ENCODE measurements around the gene HIP1R.
A peak's percentile ranks its signal among the peaks of the same experiment; 100 is the strongest.
"Not testable (repeated sequence)": the region's sequence is repeated elsewhere in the genome, so short reads cannot be mapped to it uniquely, and the experiment has no call there.

HIP1R gene

DNA sequence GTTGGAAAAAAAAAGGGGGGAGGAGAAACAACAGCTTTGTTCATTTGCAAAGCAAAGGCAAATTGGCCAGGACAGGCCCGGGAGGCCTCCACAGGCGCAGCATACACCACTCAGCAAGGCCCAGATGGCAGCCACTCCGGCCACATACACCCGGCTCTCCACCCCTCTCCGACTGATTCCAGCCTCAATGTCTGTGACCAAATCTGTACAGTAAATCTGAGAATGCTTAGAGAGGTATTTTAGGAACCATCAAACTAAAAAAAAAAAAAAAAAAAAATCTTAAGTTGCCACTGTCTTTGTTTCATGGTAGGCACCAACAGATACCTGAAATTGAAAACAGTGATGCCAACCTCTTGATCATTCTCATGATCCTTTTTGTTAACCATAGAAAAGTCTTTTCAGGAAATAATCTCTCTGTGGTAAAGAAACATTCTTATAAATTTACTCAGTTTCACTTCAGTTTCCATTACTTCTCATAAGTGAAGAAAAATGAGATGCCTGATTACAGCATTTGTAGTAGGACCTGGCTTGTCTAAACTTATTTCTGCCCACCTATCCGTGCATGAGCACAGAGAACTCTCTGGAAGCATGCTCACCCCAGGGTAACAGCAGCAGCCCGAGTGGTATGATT, 40.4 kb downstream of the HIP1R start:
- no peak overlapping the region for H3K27ac ChIP-seq
- TF ChIP-seq, protein P1, sequence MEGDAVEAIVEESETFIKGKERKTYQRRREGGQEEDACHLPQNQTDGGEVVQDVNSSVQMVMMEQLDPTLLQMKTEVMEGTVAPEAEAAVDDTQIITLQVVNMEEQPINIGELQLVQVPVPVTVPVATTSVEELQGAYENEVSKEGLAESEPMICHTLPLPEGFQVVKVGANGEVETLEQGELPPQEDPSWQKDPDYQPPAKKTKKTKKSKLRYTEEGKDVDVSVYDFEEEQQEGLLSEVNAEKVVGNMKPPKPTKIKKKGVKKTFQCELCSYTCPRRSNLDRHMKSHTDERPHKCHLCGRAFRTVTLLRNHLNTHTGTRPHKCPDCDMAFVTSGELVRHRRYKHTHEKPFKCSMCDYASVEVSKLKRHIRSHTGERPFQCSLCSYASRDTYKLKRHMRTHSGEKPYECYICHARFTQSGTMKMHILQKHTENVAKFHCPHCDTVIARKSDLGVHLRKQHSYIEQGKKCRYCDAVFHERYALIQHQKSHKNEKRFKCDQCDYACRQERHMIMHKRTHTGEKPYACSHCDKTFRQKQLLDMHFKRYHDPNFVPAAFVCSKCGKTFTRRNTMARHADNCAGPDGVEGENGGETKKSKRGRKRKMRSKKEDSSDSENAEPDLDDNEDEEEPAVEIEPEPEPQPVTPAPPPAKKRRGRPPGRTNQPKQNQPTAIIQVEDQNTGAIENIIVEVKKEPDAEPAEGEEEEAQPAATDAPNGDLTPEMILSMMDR (IDR thresholded peaks at IDR 0.05), result no peak
- TF ChIP-seq ZFX (IDR thresholded peaks at IDR 0.05; ENCODE audit: borderline replicate concordance), result no peak

DNA sequence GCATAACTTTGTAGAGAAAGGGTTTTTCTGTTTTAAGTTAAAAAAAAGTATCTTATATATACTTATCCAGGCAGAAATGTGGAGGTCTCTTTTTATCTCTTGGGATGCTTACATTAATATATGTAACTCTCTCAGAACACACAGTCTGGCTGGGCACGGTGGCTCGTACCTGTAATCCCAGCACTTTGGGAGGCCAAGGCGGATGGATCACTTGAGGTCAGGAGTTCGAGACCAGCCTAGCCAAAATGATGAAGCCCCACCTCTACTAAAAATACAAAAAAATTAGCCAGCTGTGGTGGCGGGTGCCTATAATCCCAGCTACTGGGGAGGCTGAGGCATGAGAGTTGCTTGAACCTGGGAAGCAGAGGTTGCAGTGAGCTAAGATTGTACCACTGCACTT, 41.0 kb downstream of the HIP1R start:
- not testable (repeated sequence) for H3K27ac ChIP-seq

DNA sequence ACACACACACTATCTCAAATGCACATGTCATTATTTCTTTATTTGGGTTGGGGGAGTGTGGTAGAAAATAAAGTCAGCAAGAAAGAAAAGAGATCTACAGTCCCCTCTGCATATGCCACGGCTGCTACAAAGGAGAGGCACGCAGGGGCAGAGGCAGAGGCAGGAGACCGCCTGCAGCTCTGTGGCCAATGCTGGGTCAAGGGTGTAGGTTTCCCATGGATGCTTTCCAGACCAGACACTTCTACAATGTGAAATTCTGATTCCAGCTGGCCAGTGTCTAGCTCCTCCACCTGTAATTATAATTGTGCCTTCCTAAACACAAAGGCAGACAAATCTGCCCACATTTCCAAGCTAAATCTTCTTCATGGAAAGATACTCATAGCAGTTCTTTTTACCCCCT, 41.5 kb downstream of the HIP1R start:
- TF ChIP-seq, protein P1 (IDR thresholded peaks at IDR 0.05), result no peak
- no peak for TF ChIP-seq ZFX (IDR thresholded peaks at IDR 0.05; ENCODE audit: borderline replicate concordance)

DNA sequence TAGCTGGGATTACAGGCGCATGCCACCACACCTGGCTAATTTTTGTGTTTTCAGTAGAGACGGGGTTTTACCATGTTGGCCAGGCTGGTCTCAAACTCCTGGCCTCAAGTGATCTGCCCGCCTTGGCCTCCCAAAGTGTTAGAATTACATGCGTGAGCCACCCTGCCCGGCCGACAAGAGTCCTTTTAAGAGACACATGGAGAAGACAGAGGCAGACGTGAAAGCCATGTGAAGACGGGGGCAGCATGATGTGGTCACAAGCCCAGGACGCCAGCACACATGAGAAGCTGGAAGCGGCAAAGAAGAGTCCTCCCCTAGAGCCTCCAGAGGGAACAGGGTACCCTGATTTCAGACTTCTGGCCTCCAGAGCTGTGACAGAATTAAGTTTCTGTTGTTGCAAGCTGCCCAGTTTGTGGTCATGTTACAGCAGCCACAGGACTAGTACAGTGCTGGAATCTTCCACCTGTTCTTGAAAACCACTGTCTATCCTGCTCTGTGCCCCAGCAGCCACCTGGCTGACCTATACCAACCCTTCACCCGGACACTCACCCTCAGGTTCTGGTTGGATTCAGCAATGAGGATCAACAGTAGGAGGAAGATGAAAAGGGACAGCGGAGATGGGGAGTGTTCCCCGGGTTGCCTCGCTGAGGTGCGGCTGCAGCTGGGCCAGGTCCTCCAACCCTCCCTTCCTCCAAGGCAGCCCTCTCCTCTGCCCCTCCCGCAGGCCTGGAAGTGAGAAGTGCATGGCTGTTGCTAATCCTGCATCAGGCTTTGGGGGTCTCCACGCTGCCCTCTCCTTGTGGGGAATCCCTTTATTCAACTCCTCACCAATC, 43.7 kb downstream of the HIP1R start:
- H3K27ac ChIP-seq, result no peak overlapping the region
- TF ChIP-seq, protein P1 (IDR thresholded peaks at IDR 0.05), result no peak
- no peak for TF ChIP-seq ZFX (IDR thresholded peaks at IDR 0.05; ENCODE audit: borderline replicate concordance)

More for the DNA sequence above, 41.5 kb downstream of the HIP1R start:
- H3K27ac ChIP-seq, result no peak overlapping the region

DNA sequence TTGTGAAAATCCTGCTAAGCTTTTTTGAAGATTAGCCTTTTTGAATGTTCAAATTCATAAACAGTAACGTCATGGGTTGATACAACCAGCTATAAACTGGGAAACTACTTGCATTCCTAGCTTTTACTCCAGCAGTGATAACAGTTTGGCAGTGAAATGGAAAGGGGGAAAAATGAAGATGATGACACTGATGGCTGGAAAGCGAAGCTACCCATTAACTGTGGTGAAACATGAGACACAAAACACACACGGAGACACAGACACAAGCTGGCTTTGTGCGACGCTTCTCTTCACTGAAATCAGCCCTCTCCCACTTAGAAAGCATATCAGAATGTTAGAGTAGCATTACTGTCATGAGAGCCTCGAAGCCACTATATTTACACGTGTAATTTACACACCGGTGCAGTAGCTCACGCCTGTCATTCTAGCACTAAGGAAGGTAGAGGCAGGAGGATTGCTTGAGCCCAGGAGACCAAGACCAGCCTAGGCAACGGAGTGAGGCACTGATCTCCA, 45.0 kb downstream of the HIP1R start:
- TF ChIP-seq ZFX (IDR thresholded peaks at IDR 0.05; ENCODE audit: borderline replicate concordance), result no peak
- TF ChIP-seq, protein P1 (IDR thresholded peaks at IDR 0.05), result no peak
- H3K27ac ChIP-seq, result no peak overlapping the region

DNA sequence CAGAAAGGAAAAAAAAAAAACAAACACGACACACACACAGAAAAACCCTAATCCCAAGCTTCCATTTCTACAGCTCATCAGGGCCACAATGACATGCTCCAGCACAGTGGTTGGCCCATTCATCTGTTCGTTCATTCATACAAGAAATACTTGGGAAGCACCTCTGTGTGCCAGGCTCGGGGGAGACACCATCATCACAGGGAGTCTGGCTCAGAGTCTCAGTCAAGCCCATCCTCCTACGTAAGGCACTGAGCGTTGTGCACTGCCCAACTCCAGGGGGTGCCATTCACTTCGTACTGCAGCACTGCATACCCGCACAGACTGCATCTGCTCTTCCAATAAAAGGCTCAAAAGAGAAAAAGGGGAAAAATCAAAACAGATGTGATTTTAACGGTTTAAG, 45.4 kb downstream of the HIP1R start:
- no peak overlapping the region for H3K27ac ChIP-seq
- no peak for TF ChIP-seq ZFX (IDR thresholded peaks at IDR 0.05; ENCODE audit: borderline replicate concordance)
- TF ChIP-seq, protein P1 (IDR thresholded peaks at IDR 0.05), result peak; percentile 56

DNA sequence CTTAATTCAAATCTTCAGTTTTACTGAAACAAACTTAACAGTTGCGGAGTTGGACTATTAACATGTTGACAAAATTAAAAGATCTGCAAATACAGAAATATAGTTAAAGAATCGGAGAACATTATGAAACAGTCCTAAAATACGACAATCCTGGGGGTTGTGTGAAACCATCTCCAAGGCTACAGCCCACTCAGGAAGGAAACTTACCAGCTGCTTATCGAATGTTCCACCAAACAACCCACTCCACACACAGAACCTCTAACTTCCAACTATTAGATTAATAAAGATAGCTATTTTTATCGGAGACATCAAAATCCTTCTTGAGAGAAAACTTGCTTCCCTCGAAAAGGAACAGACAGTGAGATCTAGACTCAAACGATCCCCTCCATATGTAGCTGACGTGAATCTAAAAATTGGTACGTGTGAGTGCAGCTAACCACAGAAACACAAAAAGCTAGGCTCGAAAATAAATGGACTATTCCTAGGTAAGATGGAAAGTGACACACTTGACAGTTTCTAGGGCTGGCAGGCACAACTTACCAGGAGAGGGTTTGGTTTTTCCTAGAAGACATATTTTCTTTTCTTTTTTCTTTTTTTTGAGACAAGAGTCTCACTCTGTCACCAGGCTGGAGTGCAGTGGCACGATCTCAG, 47.8 kb downstream of the HIP1R start:
- no peak overlapping the region for H3K27ac ChIP-seq
- no peak for TF ChIP-seq ZFX (IDR thresholded peaks at IDR 0.05; ENCODE audit: borderline replicate concordance)
- TF ChIP-seq, protein P1 (IDR thresholded peaks at IDR 0.05), result no peak
